C4-2B (cell line): ENCODE data around the gene GPR162.

Source experiments
- CTCF ChIP-seq: fragments of 450-650 bp; conservative IDR thresholded peaks from 2 replicates; pipeline ENCODE4 v1.5.1; 2017; ENCODE audit warnings: mild to moderate bottlenecking
- ZFX ChIP-seq: fragments of 450-650 bp; IDR thresholded peaks from 2 replicates; pipeline ENCODE4 v1.6.1; 2017

GRCh38 chr12:6818645-6819044 is 3.0 kb upstream of the GPR162 start:
- no peak for TF ChIP-seq CTCF
- TF ChIP-seq ZFX, result no peak
